Subcutaneous abdominal adipose tissue (tissue), 5 donors: ENCODE results near the gene THAP7.
A peak's percentile ranks its signal among the peaks of the same experiment; 100 is the strongest.
"Not testable (repeated sequence)": the region's sequence is repeated elsewhere in the genome, so short reads cannot be mapped to it uniquely, and the experiment has no call there.

Source experiments
- H3K27ac ChIP-seq: one replicate; pipeline ENCODE4 v1.7.0; 2013; ENCODE audit warnings: low read depth, mild to moderate bottlenecking, inconsistent platforms, low read length, moderate library complexity
- H3K27me3 ChIP-seq, 5 donors: one replicate each; pipeline ENCODE4 v1.7.0; 2013; ENCODE audit warnings: low read length in 5 of 5, inconsistent platforms in 1 of 5; ENCODE audit not compliant: control insufficient read depth in 5 of 5, insufficient read depth in 4 of 5
- H3K36me3 ChIP-seq, 5 donors: one replicate each; pipeline ENCODE4 v1.7.0; 2013; ENCODE audit warnings: low read length in 5 of 5; ENCODE audit not compliant: control insufficient read depth in 5 of 5, insufficient read depth in 5 of 5
- H3K4me1 ChIP-seq, 5 donors: one replicate each; pipeline ENCODE4 v1.7.0; 2013; ENCODE audit warnings: low read length in 5 of 5, mild to moderate bottlenecking in 3 of 5, moderate library complexity in 1 of 5; ENCODE audit not compliant: control insufficient read depth in 5 of 5, insufficient read depth in 5 of 5
- H3K4me3 ChIP-seq, 5 donors: one replicate each; pipeline ENCODE4 v1.7.0; 2013; ENCODE audit warnings: low read length in 5 of 5, low read depth in 1 of 5
- H3K9ac ChIP-seq, 5 donors: one replicate each; pipeline ENCODE4 v1.7.0; 2013; ENCODE audit warnings: low read length in 5 of 5, mild to moderate bottlenecking in 4 of 5, moderate library complexity in 3 of 5
- H3K9me3 ChIP-seq, 5 donors: one replicate each; pipeline ENCODE4 v1.7.0; 2013; ENCODE audit warnings: low read length in 5 of 5; ENCODE audit not compliant: control insufficient read depth in 5 of 5
- donor health status: healthy.
- donor health status: healthy.
- donor health status: healthy.
- donor health status: healthy.
- donor health status: healthy.

THAP7 gene

DNA sequence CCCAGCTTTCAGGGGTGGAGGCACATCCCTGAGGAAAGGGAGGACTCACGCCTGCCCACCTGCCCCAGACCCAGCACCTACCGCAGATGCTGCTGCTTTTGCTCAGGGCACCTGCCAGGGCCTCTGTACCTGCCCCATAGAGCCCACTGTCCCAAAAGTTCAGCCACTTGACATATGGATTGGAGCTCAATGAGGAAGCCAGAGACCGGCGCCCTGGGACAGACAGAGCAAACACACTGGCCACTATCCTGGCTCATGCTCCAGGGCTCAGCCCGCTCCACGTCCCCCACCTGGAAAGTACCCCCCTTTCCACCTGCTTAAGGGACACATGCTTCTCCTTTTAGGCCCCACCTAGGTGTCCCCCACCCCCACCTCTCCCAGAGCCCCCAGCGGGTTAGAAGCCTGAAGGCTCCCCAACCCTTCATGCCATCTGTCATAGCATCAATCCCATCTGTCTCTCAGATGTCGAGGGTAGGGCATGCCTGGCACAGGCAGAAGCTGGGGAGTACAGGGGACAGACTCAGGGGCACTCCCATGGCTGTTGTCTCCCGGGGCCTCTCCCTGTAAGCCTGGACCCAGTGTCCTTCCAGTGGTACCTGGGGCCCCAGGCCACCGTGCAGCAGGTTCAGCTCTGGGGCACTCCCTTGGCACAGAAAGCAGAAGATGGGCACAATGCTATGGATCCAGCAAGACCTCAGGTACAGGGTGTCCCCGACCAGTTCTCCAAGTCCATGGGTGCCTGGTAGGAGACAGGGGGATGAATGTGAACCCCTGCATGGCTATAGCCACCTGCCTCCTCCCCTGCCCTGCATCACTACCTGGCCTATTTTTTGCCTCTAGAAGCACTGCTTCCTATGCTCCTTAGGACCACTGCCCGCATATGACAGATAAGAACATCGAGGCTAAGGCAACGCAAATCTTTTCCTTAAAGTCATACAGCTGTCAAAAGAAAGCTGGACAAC lies 10.8 kb upstream of the THAP7 start:
- H3K4me1 ChIP-seq = peaks cover 2 to 31% (median 23%) of the 10 kb centered on the region in 5 donors
- H3K27ac ChIP-seq = no peak overlapping the region
- H3K27me3 ChIP-seq = peaks cover 0 to 2% (median 0%) of the 10 kb centered on the region in 5 donors
- no peaks in the 10 kb centered on the region for H3K36me3 ChIP-seq
- H3K9me3 ChIP-seq = no peaks in the 10 kb centered on the region
- H3K9ac ChIP-seq = no peak overlapping the region
- no peak overlapping the region for H3K4me3 ChIP-seq

- H3K4me3 ChIP-seq = no peak overlapping the region
- H3K36me3 ChIP-seq = no peaks in the 10 kb centered on the region
- H3K27ac ChIP-seq = no peak overlapping the region
- no peaks in the 10 kb centered on the region for H3K9me3 ChIP-seq
- peaks cover 2 to 21% (median 20%) of the 10 kb centered on the region in 5 donors for H3K4me1 ChIP-seq
- no peak overlapping the region for H3K9ac ChIP-seq
- peaks cover 0 to 2% (median 0%) of the 10 kb centered on the region in 5 donors for H3K27me3 ChIP-seq
Measured at GRCh38 chr22:21010426-21011113, 8.7 kb upstream of the THAP7 start.

DNA sequence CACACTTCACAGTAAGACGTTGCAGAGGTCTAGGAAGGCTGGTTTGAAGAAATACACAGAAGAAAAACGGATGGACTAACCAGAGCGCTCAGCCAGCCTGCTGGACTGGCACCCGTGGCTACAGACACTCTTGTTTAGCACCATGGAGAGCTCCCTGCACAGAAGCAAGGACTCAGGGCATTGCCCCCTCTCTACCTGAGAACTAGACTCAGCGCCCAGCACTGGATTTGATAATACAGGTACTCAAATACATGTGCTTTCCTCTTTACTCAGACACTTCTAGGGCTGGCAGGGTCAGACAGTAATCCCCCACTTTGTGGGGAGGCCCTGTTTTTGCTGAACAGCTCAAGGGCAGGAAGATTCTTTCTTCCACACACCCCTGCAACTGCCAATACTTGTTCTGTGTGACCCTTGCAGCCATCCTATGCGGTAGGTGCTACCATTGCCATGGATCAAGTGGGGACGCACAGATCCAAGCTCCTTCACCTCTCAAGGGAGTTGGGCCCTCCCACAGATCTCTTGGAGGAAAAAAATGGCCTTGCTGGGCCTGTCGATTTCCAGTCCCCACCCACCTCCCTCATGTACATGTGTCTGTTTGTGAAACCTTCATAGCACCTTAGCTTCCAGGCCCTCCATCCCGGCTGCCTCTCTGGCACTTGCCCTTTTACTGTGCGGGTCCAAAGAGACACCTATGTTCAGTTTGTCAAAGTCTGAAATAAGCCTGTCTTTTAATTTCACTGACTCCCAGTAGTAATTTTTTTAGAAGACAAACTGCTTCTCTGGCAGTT lies 7.9 kb upstream of the THAP7 start:
- H3K9me3 ChIP-seq = no peaks in the 10 kb centered on the region
- no peak overlapping the region for H3K9ac ChIP-seq

DNA sequence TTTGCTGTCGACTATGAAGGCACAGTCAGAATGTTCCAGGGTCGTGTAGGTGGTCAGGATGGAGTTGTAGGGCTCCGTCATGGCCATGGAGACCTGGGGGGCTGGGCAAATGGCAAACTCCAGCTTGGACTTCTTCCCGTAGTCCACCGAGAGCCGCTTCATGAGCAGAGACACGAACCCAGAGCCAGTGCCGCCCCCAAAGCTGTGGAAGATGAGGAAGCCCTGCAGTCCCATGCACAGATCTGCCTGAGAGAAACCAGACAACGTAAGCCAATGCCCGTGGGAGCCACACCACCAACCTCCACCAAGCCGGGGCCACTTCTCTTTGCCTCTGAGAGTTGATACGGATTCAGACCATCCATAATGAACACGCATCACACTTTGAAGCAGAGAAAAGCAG lies 7.3 kb upstream of the THAP7 start:
- not testable (repeated sequence) for H3K27ac ChIP-seq, H3K27me3 ChIP-seq, H3K4me3 ChIP-seq, H3K4me1 ChIP-seq, H3K36me3 ChIP-seq, H3K9ac ChIP-seq, H3K9me3 ChIP-seq

More for the DNA sequence above, 7.9 kb upstream of the THAP7 start:
- H3K4me1 ChIP-seq = peaks cover 2 to 13% (median 13%) of the 10 kb centered on the region in 5 donors
- H3K27ac ChIP-seq = no peak overlapping the region
- no peak overlapping the region for H3K4me3 ChIP-seq
- no peaks in the 10 kb centered on the region for H3K36me3 ChIP-seq
- peaks cover 0 to 2% (median 0%) of the 10 kb centered on the region in 5 donors for H3K27me3 ChIP-seq

GRCh38 chr22:21003782-21004181 lies 1.9 kb upstream of the THAP7 start:
- H3K9me3 ChIP-seq = no peaks in the 10 kb centered on the region
- peaks cover 0 to 17% (median 12%) of the 10 kb centered on the region in 5 donors for H3K36me3 ChIP-seq
- H3K27ac ChIP-seq = no peak overlapping the region
- H3K27me3 ChIP-seq = no peaks in the 10 kb centered on the region
- no peak overlapping the region for H3K4me3 ChIP-seq
- H3K9ac ChIP-seq = no peak overlapping the region
- H3K4me1 ChIP-seq = peaks cover 10 to 39% (median 35%) of the 10 kb centered on the region in 5 donors

DNA sequence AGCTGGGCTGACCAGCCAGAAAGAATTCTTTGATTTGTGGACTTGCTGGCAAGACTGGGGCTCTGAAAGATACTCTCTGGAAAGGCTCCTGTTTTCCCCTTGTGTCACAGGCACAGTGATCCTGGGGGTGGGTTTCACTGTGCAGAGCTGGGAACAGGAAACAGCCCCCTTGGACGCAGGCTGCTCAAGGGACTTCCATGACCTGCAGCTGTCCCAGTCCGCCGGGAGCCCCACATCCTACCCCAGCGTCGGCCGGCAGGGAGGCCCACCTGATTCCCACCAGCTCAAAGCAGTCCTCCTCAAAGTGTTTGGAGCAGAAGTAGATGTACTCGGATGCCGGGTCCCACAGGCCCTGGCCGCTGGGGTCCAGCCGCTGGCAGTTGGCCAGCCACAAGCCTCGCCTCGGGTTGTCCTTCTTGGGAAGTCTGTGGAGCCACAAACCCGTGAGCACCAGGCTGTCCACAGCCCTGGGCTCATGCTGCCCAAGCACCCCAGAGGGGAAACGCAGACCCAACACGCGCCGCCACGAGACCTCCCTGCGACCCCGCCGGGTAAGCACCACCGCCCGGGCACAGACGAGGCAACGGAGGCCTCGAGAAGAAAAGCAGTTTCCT lies 824 bp downstream of the THAP7 start:
- Histone ChIP-seq H3K27ac (peak overlapping the region; percentile 95), H3K9ac (peak overlapping the region; percentile 56 to 92 (median 91)), H3K27me3 (no peaks in the 10 kb centered on the region), H3K36me3 (peaks cover 0 to 40% (median 36%) of the 10 kb centered on the region in 5 donors), H3K4me3 (peak overlapping the region; percentile 64 to 88 (median 81)), H3K9me3 (no peaks in the 10 kb centered on the region), H3K4me1 (peaks cover 10 to 39% (median 35%) of the 10 kb centered on the region in 5 donors)

- Histone ChIP-seq H3K4me3 (peak overlapping the region; percentile 64 to 88 (median 81)), H3K27ac (peak overlapping the region; percentile 95), H3K27me3 (no peaks in the 10 kb centered on the region), H3K36me3 (peaks cover 0 to 47% (median 42%) of the 10 kb centered on the region in 5 donors), H3K9me3 (no peaks in the 10 kb centered on the region), H3K9ac (peak overlapping the region; percentile 56 to 92 (median 91)), H3K4me1 (peaks cover 10 to 39% (median 35%) of the 10 kb centered on the region in 5 donors)
Measured at GRCh38 chr22:21000207-21000986, 1.5 kb downstream of the THAP7 start.

DNA sequence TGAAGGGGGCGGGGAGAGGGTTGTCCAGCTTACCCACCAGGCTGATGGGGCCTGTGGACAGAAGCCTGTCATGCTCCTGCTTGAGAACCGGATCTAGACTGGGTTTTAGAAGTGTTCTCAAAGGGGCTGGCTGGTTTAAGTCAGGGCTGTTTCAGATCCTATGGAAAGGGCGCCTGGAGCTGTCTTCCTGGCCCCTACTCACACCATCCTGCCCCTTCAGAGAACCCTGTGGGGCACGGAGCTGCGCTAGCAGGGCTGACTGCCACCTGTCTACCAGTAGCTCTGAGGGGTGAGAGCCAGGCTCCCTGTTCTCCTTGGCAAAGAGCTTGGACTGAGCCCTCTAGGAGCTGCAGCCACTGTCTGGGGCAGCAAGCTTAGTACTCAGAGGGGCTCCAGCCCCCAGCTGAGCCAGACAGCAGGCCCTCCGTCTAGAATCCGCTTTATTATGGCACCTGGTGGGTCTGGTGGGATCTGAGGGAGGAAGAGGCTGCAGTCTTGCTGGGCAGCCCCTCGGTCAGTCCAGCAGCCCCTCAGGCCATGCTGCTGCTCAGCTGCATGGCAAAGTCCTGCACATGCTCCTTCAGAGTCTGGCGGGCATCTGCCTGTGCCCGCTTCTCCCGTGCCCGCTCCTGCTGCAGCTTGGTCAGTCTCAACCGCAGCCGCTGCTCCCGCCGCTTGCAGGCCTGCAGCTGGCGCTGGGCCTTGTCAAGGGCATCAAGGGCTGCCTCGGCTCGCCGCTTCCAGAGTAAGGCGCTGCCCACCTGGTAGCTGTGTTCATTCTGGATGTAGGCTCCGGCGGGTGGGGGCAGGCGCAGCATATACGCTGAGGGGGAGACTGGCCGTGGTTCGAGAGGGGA lies 2.3 kb downstream of the THAP7 start:
- peak overlapping the region in 1 of 5 donors; percentile 86 for H3K4me3 ChIP-seq
- H3K4me1 ChIP-seq = peaks cover 10 to 39% (median 35%) of the 10 kb centered on the region in 5 donors
- no peak overlapping the region for H3K27ac ChIP-seq
- no peaks in the 10 kb centered on the region for H3K27me3 ChIP-seq
- peaks cover 0 to 56% (median 50%) of the 10 kb centered on the region in 5 donors for H3K36me3 ChIP-seq
- peak overlapping the region in 3 of 5 donors; percentile 30 to 91 (median 90) for H3K9ac ChIP-seq
- H3K9me3 ChIP-seq = no peaks in the 10 kb centered on the region
